Mesenchymal stem cell (in vitro differentiated cells and primary cell): ENCODE measurements around the gene FOXK1.

Experiments
- DNase-seq: peaks from one replicate; pipeline ENCODE4 v3.0.0-alpha.2; 2013
- H2AFZ ChIP-seq: one replicate; pipeline ENCODE4 v1.6.1; 2013; ENCODE audit warnings: low read depth, mild to moderate bottlenecking, control low read depth, inconsistent platforms, low read length, moderate library complexity
- H2AK5ac ChIP-seq: 2 replicates; pipeline ENCODE4 v1.6.1; 2013; ENCODE audit warnings: low read length, moderate library complexity, mild to moderate bottlenecking, inconsistent platforms; ENCODE audit not compliant: severe bottlenecking
- H2BK120ac ChIP-seq: one replicate; pipeline ENCODE4 v1.6.1; 2013; ENCODE audit warnings: low read depth, mild to moderate bottlenecking, inconsistent platforms, low read length, moderate library complexity
- H2BK12ac ChIP-seq, 2 experiments: one replicate each; pipeline ENCODE4 v1.6.1; 2013; ENCODE audit warnings: inconsistent platforms in 2 of 2, low read length in 2 of 2, mild to moderate bottlenecking in 2 of 2, moderate library complexity in 2 of 2, control low read depth in 1 of 2
- H2BK15ac ChIP-seq: one replicate; pipeline ENCODE4 v1.6.1; 2013; ENCODE audit warnings: mild to moderate bottlenecking, low read depth, inconsistent platforms; ENCODE audit not compliant: poor library complexity, severe bottlenecking
- H2BK5ac ChIP-seq: 2 replicates; pipeline ENCODE4 v1.6.1; 2013; ENCODE audit warnings: low read depth, mild to moderate bottlenecking, low read length, control low read depth, inconsistent platforms; ENCODE audit not compliant: poor library complexity, severe bottlenecking
- H3K14ac ChIP-seq, 2 experiments: one replicate each; pipeline ENCODE4 v1.6.1; 2013; ENCODE audit warnings: inconsistent platforms in 2 of 2, low read length in 2 of 2, control low read depth in 1 of 2, mild to moderate bottlenecking in 1 of 2, moderate library complexity in 1 of 2
- H3K18ac ChIP-seq, 2 experiments: one replicate each; pipeline ENCODE4 v1.6.1; 2013; ENCODE audit warnings: inconsistent platforms in 2 of 2, low read length in 2 of 2, control low read depth in 1 of 2, low read depth in 1 of 2, mild to moderate bottlenecking in 1 of 2
- H3K23ac ChIP-seq, 2 experiments: one replicate each; pipeline ENCODE4 v1.6.1; 2013; ENCODE audit warnings: inconsistent platforms in 2 of 2, low read length in 2 of 2, mild to moderate bottlenecking in 2 of 2, moderate library complexity in 2 of 2, control low read depth in 1 of 2
- H3K27ac ChIP-seq: 2 replicates; pipeline ENCODE4 v1.5.1; 2013; ENCODE audit warnings: mild to moderate bottlenecking, moderate library complexity, low read length, control low read depth, inconsistent platforms; ENCODE audit not compliant: poor library complexity, severe bottlenecking
- H3K27me3 ChIP-seq, 2 experiments: 2 replicates each; pipeline versions ENCODE4 v1.6.1 to v1.7.0; 2013; ENCODE audit warnings: low read length in 2 of 2, mild to moderate bottlenecking in 2 of 2, moderate library complexity in 2 of 2, control low read depth in 1 of 2, inconsistent platforms in 1 of 2; ENCODE audit not compliant: control insufficient read depth in 1 of 2, insufficient read depth in 1 of 2
- H3K36me3 ChIP-seq, 2 experiments: 2 replicates each; pipeline versions ENCODE4 v1.6.1 to v1.7.0; 2013; ENCODE audit warnings: low read length in 2 of 2, control low read depth in 1 of 2, inconsistent platforms in 1 of 2, low read depth in 1 of 2, mild to moderate bottlenecking in 1 of 2; ENCODE audit not compliant: insufficient read depth in 2 of 2, control insufficient read depth in 1 of 2
- H3K4ac ChIP-seq, 2 experiments: one replicate each; pipeline ENCODE4 v1.6.1; 2013; ENCODE audit warnings: inconsistent platforms in 2 of 2, low read length in 2 of 2, mild to moderate bottlenecking in 2 of 2, moderate library complexity in 2 of 2, control low read depth in 1 of 2, low read depth in 1 of 2
- H3K4me1 ChIP-seq: 2 replicates; pipeline ENCODE4 v1.6.1; 2013; ENCODE audit warnings: low read depth, low read length, control low read depth; ENCODE audit not compliant: control insufficient read depth, insufficient read depth
- H3K4me2 ChIP-seq: 2 replicates; pipeline ENCODE4 v1.6.1; 2013; ENCODE audit warnings: low read length, mild to moderate bottlenecking, inconsistent platforms; ENCODE audit not compliant: poor library complexity, severe bottlenecking
- H3K4me3 ChIP-seq, 2 experiments: 2 replicates each; pipeline versions ENCODE4 v1.5.1 to v1.7.0; 2013; ENCODE audit warnings: low read length in 2 of 2, mild to moderate bottlenecking in 2 of 2, control low read depth in 1 of 2, low read depth in 1 of 2; ENCODE audit not compliant: insufficient read depth in 1 of 2
- H3K79me1 ChIP-seq: replicated peaks from 2 replicates; pipeline ENCODE4 v1.6.1; 2013; ENCODE audit warnings: mild to moderate bottlenecking, control low read depth, low read length, inconsistent platforms; ENCODE audit not compliant: poor library complexity, severe bottlenecking
- H3K9ac ChIP-seq: 2 replicates; pipeline ENCODE4 v1.7.0; 2013; ENCODE audit warnings: mild to moderate bottlenecking, low read length, moderate library complexity
- H3K9me3 ChIP-seq: 2 replicates; pipeline ENCODE4 v1.7.0; 2013; ENCODE audit warnings: mild to moderate bottlenecking, low read length; ENCODE audit not compliant: control insufficient read depth
- H4K8ac ChIP-seq: one replicate; pipeline ENCODE4 v1.6.1; 2013; ENCODE audit warnings: inconsistent platforms, mild to moderate bottlenecking, low read length, moderate library complexity
- H4K91ac ChIP-seq: one replicate; pipeline ENCODE4 v1.6.1; 2013; ENCODE audit warnings: mild to moderate bottlenecking, low read length, inconsistent platforms
- WGBS: methylation state at CpG from one replicate; pipeline ENCODE4 v1.1.7; 2013; ENCODE audit warnings: mixed read lengths; 5-methylcytosine and 5-hydroxymethylcytosine counted together

The FOXK1 gene

GRCh38 chr7:4661871-4662270, 20.2 kb upstream of the FOXK1 start:
- no peak overlapping the region for H2BK5ac ChIP-seq
- H4K8ac ChIP-seq: no peak overlapping the region
- no peak overlapping the region for H3K18ac ChIP-seq
- H3K4me2 ChIP-seq: no peak overlapping the region
- H2BK120ac ChIP-seq: no peak overlapping the region
- H3K23ac ChIP-seq: no peak overlapping the region
- WGBS: 77% methylated on average over 6 of the region's 8 CpGs
- no peak overlapping the region for H2BK15ac ChIP-seq
- H3K4me3 ChIP-seq: peak overlapping the region in 1 of 2 experiments; percentile 66
- H3K27me3 ChIP-seq: no peaks in the 10 kb centered on the region
- peaks cover 8% of the 10 kb centered on the region for H3K4me1 ChIP-seq
- no peak for DNase-seq
- no peak overlapping the region for H4K91ac ChIP-seq
- no peaks in the 10 kb centered on the region for H3K36me3 ChIP-seq
- peaks cover 16% of the 10 kb centered on the region for H3K9me3 ChIP-seq
- H3K27ac ChIP-seq: no peak overlapping the region
- H2BK12ac ChIP-seq: no peak overlapping the region
- H3K14ac ChIP-seq: no peak overlapping the region
- no peak overlapping the region for H2AK5ac ChIP-seq
- H2AFZ ChIP-seq: no peak overlapping the region
- no peaks in the 10 kb centered on the region for H3K79me1 ChIP-seq
- H3K4ac ChIP-seq: no peak overlapping the region
- H3K9ac ChIP-seq: peak overlapping the region; percentile 71

- Histone ChIP-seq H3K4ac (no peak overlapping the region), H3K23ac (no peak overlapping the region), H3K9me3 (peaks cover 10% of the 10 kb centered on the region), H3K9ac (no peak overlapping the region), H3K14ac (no peak overlapping the region), H2BK5ac (no peak overlapping the region), H4K91ac (no peak overlapping the region), H3K27me3 (no peaks in the 10 kb centered on the region), H4K8ac (no peak overlapping the region), H2BK120ac (no peak overlapping the region), H3K4me3 (no peak overlapping the region), H2AFZ (no peak overlapping the region), H3K4me1 (peaks cover 13% of the 10 kb centered on the region), H2BK12ac (no peak overlapping the region), H3K18ac (no peak overlapping the region), H3K36me3 (no peaks in the 10 kb centered on the region), H3K79me1 (no peaks in the 10 kb centered on the region), H3K27ac (no peak overlapping the region), H2AK5ac (peak overlapping the region; percentile 34), H3K4me2 (no peak overlapping the region), H2BK15ac (no peak overlapping the region)
- WGBS: 91% methylated on average over 16 of the region's 17 CpGs
- DNase-seq: no peak
Measured at GRCh38 chr7:4663239-4664018, 18.7 kb upstream of the FOXK1 start.

GRCh38 chr7:4665661-4666060, 16.4 kb upstream of the FOXK1 start:
- WGBS: 40% methylated on average over 1 of the region's 2 CpGs
- Histone ChIP-seq H3K4me3 (no peak overlapping the region), H3K27me3 (no peaks in the 10 kb centered on the region), H3K14ac (no peak overlapping the region), H3K18ac (no peak overlapping the region), H2BK5ac (no peak overlapping the region), H3K27ac (peak overlapping the region; percentile 95), H4K8ac (no peak overlapping the region), H2AK5ac (no peak overlapping the region), H2BK120ac (no peak overlapping the region), H3K4me2 (no peak overlapping the region), H3K4me1 (peaks cover 17% of the 10 kb centered on the region), H3K9me3 (no peaks in the 10 kb centered on the region), H3K36me3 (no peaks in the 10 kb centered on the region), H3K4ac (no peak overlapping the region), H4K91ac (no peak overlapping the region), H2AFZ (no peak overlapping the region), H3K79me1 (no peaks in the 10 kb centered on the region), H3K9ac (peak overlapping the region; percentile 19), H2BK12ac (no peak overlapping the region), H2BK15ac (no peak overlapping the region), H3K23ac (no peak overlapping the region)
- DNase-seq: peak; percentile 92

GRCh38 chr7:4667776-4668509, 14.2 kb upstream of the FOXK1 start:
- H3K18ac ChIP-seq: peak overlapping the region; percentile 48 to 52
- no peaks in the 10 kb centered on the region for H3K27me3 ChIP-seq
- H4K91ac ChIP-seq: no peak overlapping the region
- H2AK5ac ChIP-seq: no peak overlapping the region
- WGBS: 50% methylated on average over 18 of the region's 19 CpGs
- H2BK15ac ChIP-seq: no peak overlapping the region
- H3K9me3 ChIP-seq: no peaks in the 10 kb centered on the region
- H3K79me1 ChIP-seq: no peaks in the 10 kb centered on the region
- peak overlapping the region in 1 of 2 experiments; percentile 80 for H2BK12ac ChIP-seq
- peak overlapping the region; percentile 35 for H3K4me2 ChIP-seq
- peak overlapping the region; percentile 66 for H2BK5ac ChIP-seq
- no peak overlapping the region for H3K4ac ChIP-seq
- H3K9ac ChIP-seq: peak overlapping the region; percentile 45
- H3K4me1 ChIP-seq: peaks cover 17% of the 10 kb centered on the region
- H2AFZ ChIP-seq: no peak overlapping the region
- no peaks in the 10 kb centered on the region for H3K36me3 ChIP-seq
- H3K14ac ChIP-seq: peak overlapping the region in 1 of 2 experiments; percentile 83
- no peak overlapping the region for H2BK120ac ChIP-seq
- H3K23ac ChIP-seq: peak overlapping the region in 1 of 2 experiments; percentile 60
- no peak overlapping the region for H4K8ac ChIP-seq
- H3K27ac ChIP-seq: peak overlapping the region; percentile 99
- no peak overlapping the region for H3K4me3 ChIP-seq
- peak; percentile 74 for DNase-seq
